Measurements from ENCODE around the gene NHS.

NHS gene

DNA sequence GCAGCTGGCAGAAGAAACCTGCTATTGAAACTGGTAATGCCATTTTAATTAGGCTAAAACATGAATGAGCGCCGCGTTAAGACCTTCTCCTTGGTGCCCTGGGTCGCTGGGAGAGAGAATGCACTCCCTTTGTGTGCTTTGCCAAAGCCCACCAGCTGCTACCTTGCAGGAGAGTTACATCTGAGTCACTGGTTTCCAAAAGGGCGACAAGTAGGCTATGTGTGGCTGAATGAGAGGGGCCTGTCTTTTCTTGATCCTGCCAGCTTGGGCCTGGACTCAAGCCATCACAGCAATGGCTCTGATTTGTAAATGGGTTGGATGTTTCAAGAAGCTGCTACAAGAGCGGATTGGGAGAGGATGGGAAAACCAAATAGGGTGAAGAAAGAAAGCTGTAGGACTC is 81.5 kb downstream of the NHS start:
- DNase-seq: no peak

DNA sequence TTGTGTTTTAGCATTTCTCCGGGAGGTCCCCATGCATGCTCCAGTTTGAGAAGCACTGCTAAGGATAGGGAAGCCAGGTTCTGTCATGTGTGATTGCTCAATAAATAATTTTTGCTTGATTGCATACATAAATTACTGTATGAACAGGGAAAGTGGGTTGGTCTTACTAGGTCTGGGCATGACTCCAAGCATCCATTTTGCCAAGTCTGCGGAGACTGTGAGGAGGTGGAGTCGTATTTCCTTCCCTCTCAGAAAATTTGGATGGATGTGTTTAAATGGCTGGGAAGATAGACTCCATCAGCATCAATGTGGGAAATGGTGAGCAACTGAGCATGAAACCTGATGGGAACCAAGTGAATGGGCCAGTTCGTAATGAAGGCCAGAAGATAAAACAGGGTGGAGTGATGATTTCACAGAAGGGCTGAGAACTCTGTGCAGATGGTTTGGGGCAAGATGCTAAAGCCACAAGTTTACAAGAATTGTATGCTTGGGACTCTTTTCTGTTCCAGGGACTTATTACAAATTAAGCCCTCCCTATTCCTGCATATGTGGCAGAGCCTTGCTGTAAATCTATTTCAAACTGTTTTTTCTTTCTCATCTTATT is 84.1 kb downstream of the NHS start:
- DNase-seq: no peak

DNA sequence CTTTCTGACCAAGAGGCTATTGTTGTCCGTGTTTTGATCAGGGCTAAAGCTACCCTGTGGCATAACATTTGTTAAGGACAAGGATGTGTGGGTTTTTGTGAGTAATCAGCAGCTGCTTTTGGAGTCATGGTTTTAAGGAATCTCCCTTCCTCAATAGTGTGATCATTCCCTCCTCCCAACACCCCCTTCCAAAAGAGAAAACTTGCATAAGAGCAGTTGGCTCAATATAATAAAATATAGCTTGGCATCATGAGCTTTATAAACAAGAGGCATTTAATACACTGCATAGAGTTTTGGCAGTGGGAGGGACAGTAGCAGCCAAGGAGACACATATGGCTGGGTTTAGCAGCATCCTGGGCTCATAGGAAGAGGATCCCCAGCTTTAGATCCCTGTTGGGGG is 84.7 kb downstream of the NHS start:
- no peak for DNase-seq

DNA sequence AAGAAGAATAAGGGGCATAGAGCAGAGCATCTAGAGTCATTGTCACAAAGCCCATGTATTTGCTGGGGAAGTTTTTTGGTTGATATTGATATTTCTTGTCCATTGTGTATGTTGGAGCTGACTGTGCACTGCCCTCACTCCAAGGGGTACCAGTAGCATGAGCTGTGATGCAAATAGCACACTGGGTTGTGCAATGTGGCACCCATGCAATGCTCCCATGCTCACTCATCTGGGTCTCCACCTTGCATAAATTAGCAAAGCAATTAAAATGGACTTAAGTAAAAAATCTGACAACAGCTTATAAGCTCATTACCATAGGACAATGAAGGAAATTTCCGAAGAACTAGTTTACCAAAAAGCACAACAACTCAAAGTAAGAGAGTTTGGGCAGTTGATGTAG is 87.9 kb downstream of the NHS start:
- DNase-seq: no peak

DNA sequence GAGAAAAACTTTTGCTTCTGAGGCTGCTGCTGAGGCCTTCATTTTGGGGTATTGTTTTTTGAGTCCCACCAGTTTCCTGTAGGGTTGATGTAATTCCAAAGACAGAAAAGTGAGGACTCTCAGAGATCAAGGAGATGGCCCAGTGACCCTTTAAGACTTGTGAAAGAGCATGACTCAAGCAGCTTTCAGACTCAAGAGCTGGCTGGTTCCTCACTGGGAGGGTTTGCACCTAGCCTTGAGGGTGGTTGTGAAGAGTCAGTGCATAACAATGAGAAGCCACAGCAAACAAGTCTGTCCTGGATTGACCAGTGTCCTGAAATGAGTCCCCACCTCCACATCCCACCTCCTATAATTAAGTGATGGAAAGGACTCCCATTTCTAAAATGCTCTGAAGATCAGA is 89.2 kb downstream of the NHS start:
- no peak for DNase-seq

DNA sequence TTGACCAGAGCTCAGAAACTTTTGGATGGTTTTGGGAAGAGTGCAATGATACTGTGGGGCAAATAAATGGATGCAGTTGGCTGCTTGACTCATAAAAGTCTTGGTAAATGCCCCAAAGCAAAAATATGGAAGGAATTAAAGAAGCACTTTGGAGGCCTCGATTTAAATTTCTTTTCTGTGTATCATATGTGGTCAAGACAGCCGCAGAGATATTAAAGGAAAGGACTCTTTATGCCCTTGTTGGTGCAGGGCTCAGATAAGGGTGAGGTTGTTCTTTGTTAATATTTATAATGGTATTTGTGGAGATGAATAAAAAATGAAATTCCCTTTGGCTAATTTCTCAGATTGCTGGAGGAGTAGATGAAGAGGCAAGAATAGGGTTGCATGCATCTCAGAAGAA is 90.2 kb downstream of the NHS start:
- no peak for DNase-seq

DNA sequence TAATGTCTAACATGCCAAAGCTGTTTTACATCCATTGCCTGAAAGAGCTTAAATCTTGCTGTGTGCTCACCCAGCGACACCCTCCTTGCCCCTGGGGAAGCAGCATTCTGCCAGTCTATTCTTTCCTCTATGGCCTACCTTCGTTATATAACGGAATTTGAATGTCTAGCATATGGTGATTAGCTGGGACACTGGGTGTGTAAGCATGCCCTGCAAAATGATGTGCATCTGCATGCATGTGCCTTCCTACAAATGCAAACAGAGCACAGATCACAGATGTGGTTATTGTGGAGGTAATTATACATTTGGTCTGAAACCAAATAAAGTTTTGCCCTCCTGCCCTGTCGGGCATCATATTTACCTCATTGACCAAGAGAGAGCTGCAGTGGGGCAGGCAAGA is 90.8 kb downstream of the NHS start:
- DNase-seq: no peak

DNA sequence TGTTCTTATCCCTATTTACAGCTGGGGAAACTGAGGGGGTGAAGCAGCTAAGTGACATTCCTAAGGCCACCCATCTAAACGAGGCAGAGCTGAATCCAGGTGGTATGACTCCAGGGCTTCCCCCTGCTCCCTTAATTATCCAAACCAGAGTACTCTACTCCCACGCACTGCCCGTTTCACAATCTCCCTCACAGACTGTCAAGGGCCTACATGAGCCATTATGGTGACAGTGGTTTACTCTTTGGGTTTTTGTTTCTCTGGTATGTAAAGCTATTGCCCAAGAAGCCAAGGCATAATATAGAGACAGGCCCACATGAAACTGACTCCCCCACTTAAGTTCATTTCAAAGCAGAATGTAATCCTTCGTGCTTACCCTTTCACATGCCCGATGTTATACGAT is 95.1 kb downstream of the NHS start:
- DNase-seq: no peak

DNA sequence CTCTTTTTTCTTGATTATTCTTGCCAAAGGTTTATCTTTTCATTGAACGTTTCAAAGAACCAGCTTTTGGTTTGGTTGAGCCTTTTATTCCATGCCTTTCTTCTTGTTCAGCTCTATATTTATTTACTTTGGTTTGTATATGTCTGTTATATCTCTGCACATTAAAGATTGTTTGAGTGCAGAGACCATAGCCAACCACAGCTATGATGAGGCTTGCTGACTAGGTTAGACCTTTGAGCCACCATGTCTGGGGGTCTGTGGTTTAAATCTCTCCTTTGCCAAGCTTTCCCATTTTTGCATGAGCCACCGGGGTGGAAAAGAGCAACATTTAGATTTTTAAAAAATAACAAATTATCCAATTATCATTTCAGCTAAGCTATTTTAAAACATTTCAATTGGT is 96.1 kb downstream of the NHS start:
- no peak for DNase-seq

DNA sequence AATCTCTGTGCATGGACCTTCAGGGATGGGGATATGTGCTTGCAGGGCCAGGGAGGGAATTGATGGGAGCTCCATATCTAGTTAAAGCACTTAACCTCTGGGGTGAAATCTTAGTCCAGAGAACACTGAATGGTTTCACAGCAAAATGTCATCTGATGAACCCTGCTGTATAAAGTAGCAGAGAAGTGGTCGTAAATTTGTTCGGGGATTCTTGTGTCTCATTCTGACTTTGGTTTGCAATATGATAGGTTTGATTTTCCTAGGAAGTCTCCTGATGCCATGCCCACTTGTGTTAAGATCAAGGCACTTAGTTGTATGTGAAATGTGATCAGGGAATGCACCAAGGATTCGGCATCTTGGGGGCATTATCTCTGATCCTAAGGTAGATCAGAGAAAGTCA is 96.9 kb downstream of the NHS start:
- no peak for DNase-seq

DNA sequence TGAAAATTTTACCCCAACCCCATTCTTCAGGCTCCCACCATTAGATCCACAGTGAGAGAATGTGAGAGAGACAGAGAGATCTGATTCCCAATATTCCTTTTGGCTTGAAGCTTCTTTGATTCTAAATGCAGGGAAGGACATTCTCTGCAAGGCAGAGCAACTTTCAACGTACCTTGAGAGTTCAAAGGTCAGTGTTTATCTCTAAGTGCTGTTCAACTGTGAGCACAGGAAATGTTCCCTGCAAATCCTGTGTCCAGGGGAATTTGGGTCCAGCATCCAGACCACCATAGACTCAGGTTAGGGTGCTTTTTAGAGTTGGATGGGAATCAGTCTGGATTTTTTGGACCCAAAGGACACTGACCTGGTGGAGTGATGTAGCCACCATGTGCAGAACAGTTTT is 97.4 kb downstream of the NHS start:
- DNase-seq: no peak

DNA sequence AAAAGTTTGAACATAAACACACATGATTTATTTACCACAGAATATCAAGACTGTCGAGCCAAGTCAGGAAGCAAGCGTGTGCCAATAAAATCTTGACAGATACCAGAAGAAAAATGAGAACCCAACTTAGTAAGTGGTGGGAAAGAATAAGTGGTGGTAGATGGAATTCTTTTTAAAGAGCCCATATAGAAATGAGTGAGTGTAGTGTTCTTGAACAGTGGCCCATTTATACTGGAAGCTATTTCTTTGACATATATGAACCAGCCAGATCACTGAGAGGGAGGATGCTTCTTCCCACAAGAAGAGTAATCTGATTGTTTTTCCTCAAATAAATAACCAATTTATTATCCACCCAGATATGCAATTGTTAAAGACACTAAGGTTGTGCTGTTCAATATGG is 98.0 kb downstream of the NHS start:
- no peak for DNase-seq

DNA sequence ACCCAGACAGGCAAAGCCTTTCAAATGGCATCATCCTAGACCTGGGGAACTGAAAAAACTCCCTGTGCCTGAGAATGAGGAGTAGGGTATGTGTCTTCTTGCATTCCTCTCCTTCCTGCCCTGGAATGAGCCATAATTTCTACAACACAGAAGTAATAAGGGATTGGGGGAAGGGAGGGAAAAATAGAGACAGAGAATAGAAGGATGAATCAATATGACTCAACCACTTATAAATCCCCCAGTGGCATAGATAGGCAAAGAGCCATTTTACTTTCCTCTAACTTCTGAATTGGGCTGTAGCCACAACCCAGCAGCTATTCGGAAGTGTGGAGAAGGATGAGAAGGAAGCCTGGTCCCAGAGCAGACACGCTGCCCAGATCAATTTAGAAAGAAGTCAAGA is 99.9 kb downstream of the NHS start:
- peak; percentile 10 for DNase-seq

DNA sequence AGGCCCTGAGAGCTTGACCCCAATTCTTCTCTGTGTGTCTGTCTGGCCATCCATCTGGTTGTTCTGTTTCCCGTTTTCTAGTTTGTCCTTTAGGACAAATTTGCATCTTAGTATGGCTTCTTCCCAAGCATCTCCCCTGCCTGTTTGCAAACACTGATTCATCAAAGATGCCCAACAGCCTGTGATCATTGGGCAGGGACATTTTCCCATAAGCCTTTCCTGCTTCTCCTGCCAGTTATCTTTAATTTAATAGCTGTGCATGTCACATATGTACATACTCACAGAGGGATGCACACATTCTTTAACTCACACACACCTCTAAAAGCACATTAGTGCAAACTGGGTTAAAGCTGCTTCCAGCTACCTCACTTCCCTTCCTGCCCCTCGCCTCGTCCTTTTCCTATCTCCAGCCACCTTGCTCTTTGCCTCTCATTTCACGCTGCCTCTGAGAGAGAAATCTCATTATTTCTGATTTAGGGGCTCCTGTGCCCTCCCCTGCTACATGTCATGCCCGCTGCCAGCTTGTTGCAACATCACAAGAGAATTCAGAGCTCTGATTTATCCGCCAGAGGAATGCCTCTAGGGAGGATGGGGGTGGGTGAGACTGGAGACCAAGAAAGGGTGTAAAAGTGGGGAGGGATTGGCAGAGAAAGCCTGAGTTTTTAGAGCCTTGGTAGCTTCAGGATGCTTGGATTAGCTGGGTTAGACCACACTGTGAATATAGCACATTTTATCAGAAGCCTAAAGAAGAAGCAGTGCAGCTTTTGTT is 100.6 kb downstream of the NHS start:
- DNase-seq: no peak

DNA sequence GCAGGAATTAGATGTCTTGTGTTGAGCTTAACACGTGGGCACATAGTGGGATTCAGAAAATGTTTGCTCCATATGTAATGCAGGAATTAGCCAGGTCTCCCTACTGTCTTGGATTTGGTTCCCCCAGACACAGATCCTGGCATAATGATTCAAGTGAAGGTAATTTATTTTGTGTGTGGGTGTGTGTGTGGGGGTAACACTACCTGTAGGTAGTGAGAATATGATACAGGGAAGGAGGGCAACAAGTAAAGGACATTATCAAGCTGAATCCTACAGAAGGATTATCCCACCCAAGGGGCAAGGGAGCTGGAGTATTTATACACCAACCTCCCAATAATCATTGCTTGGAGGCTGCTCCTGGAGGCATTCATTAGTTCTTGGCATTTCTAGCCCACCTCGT is 101.4 kb downstream of the NHS start:
- no peak for DNase-seq

DNA sequence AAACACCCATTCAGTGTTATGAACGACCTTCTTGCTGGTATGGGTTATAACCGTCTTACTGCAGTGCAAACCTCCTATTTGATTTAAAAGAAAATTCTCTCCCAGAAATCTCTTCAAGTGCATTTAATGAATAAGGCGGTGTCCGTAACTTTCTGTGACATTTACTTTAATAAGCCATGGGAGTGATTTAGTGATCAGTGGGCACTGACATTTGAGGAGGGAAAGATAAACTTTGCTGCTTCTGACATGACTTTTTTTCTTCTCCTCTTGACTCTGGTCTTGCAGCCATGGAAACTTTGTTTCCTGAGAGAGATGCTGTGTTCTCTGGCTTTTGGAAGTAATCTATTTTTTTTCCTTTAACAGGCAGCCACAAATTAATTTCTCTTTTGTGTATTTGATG is 106.1 kb downstream of the NHS start:
- no peak for DNase-seq

DNA sequence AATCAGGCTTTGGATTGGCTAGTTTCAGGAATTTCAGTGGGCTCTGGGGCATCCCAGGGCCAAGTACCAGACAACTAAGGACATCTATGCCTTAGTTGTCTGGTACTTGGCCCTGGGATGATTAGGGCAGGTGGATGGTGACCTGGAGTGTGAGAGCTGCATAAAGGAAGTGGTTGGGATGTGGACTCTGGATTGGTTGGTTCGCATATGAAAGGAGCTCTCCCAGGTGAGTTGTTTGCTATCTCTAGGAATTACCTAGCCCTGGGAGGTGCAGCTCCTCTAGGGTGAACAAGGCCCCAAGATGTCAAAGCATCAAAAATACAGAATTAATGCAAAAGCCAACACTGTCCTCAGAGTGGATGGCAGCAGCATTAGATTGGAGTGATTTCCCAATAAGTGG is 109.6 kb downstream of the NHS start:
- DNase-seq: no peak

DNA sequence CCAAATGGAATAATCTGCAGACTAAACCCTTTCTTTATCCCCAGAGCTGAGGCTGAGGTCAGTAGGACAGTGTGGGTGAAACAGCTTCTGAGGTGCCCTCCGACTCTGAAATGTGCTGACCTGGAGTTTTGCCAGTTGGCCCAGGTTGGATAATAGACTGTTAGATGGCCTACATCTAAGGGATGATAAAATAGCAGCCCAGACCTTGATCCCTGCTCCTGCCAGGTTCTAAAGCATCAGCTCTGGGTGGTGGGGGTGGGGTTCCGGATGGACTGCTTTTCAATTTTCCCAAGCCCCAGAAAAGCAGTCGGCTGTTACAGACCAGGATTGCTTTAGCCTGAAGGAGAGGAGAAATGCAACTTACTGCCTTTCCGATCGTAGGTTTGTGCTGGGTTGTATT is 110.4 kb downstream of the NHS start:
- no peak for DNase-seq

DNA sequence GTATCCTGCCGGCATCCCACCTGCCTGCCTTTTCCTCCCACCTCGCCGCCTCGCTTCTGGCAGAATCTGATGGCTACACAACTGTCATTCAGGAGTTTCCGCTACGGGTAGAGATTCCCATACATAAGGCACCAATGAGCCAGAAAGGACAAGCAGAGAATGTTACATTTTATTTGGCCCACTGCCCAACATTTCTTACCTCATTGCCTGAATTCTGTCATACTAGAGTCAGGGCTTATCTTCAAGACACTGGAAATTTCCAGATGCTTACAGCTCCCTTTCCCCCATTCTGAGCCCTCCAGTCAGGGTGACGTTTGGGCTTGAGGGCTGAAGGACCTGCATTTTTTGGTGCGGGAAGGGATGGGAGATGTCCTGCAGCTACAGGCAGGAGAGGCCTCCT is 113.0 kb downstream of the NHS start:
- no peak for DNase-seq

DNA sequence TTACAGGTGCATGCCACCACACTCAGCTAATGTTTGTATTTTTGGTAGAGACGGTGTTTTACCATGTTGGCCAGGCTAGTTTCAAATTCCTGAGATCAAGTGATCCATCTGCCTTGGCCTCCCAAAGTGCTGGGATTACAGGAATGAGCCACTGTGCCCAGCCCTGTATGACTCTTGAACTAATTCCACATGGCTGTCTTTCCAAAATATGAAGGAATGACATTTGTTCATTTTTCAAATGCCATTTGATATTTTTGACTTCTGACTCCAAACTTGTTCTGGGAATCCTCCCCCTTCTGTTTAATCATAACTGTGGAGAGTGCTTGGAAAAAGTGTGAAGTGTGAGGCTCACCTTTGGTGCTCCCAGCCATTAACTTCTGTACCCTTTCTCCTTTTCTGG is 119.2 kb downstream of the NHS start:
- DNase-seq: no peak

DNA sequence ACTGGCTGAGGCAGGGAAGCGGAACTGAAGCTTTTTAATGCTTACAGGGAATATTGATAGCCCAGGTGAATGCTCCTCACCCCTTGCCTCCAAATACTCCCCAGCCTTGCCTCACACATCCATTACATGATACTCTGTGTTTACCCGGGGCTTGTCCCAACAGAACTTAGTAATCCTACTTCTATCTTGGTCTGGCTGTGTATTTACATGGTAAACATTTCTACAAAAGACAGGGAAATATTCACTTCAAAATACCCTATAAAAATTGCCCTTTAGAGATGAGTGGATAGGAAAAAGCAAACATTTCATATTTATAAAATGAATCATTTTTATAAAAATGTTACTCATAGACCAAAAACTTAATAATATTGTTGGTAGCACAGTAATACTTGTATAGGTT is 120.1 kb downstream of the NHS start:
- no peak for DNase-seq

DNA sequence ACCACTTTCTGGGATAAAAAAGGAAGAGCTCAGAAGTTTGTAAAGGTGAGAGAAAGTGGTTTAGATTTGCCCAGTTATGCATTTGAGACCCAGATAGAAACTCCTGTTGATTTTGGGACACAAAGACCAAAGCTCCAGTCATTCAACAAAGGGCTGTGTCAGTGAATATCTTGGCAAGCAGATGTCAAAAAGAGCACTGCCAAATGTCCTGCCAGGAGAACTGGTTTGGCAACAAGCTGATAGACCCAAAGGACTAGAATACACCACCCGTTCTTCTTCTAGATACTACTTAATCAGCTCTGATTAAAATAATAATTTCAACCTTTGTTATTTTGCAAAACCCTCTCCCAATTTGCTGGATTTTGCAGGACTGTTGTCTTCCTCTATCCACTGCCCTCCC is 121.4 kb downstream of the NHS start:
- DNase-seq: no peak

DNA sequence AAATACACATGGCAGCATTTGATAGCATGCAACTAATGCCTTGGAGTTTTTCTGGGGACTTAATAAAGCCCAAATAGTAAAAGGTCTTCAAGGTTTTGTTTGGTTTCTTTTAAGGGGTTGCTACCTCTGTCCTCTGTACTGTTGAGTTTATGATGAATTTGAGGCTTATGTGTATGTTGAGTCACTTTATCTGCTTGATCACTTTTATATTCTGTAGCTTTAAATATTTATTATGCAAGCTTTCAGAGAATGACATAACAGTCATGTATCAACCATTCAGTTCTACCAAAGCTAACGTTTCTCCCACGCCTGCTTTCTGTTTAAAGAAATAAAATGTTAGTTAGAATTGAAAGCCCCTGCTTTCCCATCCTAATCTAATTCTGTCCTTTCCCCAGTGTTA is 122.2 kb downstream of the NHS start:
- no peak for DNase-seq

DNA sequence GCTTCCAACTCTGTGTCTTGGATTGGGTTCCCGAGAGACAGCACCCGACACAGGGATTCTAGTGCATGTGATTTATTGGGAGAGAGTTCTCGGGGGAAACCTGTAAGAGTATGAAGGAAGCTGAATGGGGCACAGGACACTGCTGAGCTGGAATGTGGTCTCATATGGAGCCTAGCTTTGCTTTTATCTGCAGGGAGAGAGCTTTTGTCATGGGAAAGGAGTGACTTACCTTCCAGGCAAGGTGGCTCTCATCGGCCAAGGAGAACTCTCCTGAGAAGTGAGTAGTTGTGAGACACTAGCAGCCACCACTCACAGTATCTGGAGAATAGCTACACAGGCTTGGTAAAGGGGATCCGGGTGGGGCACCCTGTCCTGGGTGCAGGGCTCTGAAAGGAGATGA is 124.5 kb downstream of the NHS start:
- DNase-seq: no peak

DNA sequence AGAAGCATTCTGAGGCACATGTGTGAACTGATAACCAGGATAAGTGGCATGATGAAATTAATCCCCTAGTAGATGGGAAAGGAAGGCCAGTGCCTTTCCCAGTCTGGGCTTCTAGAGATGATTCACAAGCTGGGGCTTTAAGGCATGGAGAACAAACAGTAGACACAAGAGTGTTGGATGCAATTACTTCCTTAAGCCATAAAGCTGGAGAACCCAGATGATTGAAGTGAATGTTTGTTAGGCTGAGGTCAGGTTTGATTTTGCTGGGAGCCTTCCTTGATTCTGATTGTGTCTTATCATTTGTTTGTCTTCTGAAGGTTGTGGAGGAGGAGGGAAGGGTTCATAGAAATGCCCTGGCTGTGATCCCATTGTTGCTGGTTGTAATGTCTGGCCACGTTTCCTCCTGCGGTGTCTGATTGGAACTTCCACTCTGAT is 125.2 kb downstream of the NHS start:
- peak; percentile 49 for DNase-seq

All from kidney glomerular epithelial cell (primary cell).